GM12874 (cell line): Measurements from ENCODE around the gene EVL.

Source experiments
- CTCF ChIP-seq: IDR thresholded peaks from 2 replicates; pipeline ENCODE4 v1.5.1; 2011; ENCODE audit warnings: low read depth, mild to moderate bottlenecking, control low read depth, low read length, moderate library complexity; ENCODE audit not compliant: insufficient read depth

The EVL gene

GRCh38 chr14:100060760-100061159 is 4.5 kb upstream of the EVL start:
- no peak for TF ChIP-seq CTCF

DNA sequence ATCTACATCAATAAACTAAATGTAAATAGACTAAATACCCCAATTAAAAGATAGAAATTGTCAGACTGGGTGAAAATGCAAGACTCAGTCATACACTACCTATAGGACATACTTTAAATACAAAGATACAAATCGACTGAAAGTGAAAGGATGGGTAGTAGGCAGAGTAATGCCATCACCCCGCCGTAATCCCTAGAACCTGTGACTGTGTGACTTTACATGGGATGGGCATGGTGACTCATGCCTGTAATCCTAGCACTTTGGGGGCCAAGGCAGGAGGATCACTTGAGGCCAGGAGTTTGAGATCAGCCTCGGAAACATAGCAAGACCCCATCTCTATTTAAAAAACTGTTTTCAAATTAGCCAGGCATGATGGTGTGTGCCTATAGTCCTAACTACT is 2.6 kb upstream of the EVL start:
- TF ChIP-seq CTCF: no peak

DNA sequence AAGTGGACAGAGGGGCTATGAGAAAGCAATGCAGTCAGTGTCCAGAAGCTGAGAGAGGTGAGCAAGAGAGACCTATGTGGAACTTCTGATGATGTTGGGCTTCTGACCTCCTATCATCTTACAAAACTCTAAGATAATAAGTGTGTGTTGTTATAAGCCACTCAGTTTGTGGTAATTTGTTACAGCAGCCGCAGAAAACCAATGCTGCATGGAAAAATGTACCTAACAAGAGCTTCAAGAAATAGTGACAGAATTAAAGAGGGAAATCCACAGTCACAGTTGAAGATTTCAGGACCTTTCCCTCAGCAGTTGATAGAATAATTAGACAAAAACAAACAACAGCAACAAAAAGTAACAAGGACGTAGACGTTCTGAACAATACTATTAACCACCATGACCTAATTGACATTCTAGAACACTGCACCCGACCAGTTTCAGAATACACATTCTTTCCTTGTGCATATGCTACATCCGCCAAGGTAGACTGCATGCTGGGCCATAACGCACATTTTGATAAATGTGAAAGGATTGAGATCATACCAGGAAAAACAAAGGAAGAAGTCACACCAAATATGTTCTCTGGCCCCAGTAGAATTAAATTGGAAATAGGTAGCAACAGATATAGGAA is 1.8 kb upstream of the EVL start:
- no peak for TF ChIP-seq CTCF

- no peak for TF ChIP-seq CTCF
Observed at GRCh38 chr14:100065942-100066574, 836 bp downstream of the EVL start.

GRCh38 chr14:100066962-100067361 is 1.7 kb downstream of the EVL start:
- no peak for TF ChIP-seq CTCF

DNA sequence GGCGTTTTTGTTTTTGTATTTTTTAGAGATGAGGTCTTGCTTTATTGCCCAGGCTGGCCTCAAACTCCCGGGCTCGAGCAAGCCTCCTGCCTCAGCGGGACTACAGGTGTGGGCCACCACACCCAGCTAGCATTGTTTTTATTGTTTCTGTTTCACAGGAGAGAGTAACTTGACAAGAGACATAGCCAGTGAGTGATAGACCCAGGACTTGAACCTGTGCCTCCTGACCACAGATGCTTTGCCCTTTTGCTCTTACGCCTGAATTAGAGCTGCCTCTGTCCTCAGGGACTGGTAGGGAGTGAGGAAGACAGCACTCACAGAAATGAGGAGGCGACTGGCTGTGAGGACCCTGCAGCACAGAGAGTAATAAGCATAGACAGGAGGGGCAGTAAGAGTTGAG is 2.3 kb downstream of the EVL start:
- no peak for TF ChIP-seq CTCF

- TF ChIP-seq CTCF: no peak
Observed at GRCh38 chr14:100067971-100068959, 3.0 kb downstream of the EVL start.
